Osteocyte (in vitro differentiated cells): Measurements from ENCODE around the gene SNAI3. TPM values are rescaled to one million over a fixed set of nuclear protein-coding genes. Genes with fewer than 3 reads are reported as not detected.

ENCODE experiments used
- DNase-seq: peaks from one replicate; pipeline ENCODE4 v3.0.0; 2021; ENCODE audit warnings: mixed read lengths; ENCODE audit not compliant: unreplicated experiment; ENCODE audit errors: extremely low spot score
- H3K27ac Mint-ChIP-seq: one replicate; pipeline ENCODE4 v1.8.0; 2021; ENCODE audit warnings: mild to moderate bottlenecking, mixed read lengths; ENCODE audit not compliant: unreplicated experiment
- H3K27me3 Mint-ChIP-seq: one replicate; pipeline ENCODE4 v1.8.0; 2021; ENCODE audit warnings: mixed read lengths; ENCODE audit not compliant: unreplicated experiment
- H3K36me3 Mint-ChIP-seq: one replicate; pipeline ENCODE4 v1.8.0; 2021; ENCODE audit warnings: mixed read lengths; ENCODE audit not compliant: unreplicated experiment
- H3K4me1 Mint-ChIP-seq: one replicate; pipeline ENCODE4 v1.8.0; 2021; ENCODE audit warnings: mixed read lengths; ENCODE audit not compliant: unreplicated experiment
- H3K4me3 Mint-ChIP-seq: one replicate; pipeline ENCODE4 v1.8.0; 2021; ENCODE audit warnings: mild to moderate bottlenecking, moderate library complexity, mixed read lengths; ENCODE audit not compliant: unreplicated experiment
- H3K9me3 Mint-ChIP-seq: one replicate; pipeline ENCODE4 v1.8.0; 2021; ENCODE audit warnings: mixed read lengths; ENCODE audit not compliant: unreplicated experiment
- CTCF ChIP-seq: fragments of 200-600 bp; sonication (generic); IDR thresholded peaks from 2 replicates; pipeline ENCODE4 v1.5.0; 2021; ENCODE audit warnings: antibody characterized with exemption, mild to moderate bottlenecking, moderate library complexity
- total RNA-seq: library from RNA; stranded (reverse); gene quantifications from 2 replicates; pipeline ENCODE4 v1.2.1, GENCODE V29; 2021

The SNAI3 gene
- total RNA-seq, 1 donor from 2014 or later: not detected

- peaks cover 4% of the 10 kb centered on the region for H3K36me3 Mint-ChIP-seq
- H3K4me3 Mint-ChIP-seq: no peak overlapping the region
- no peak for TF ChIP-seq CTCF
- H3K4me1 Mint-ChIP-seq: peaks cover 21% of the 10 kb centered on the region
- no peaks in the 10 kb centered on the region for H3K9me3 Mint-ChIP-seq
- DNase-seq: no peak
- H3K27ac Mint-ChIP-seq: no peak overlapping the region
- no peaks in the 10 kb centered on the region for H3K27me3 Mint-ChIP-seq
These were observed 14.0 kb upstream of the SNAI3 start for GRCh38 chr16:88700322-88700635.

GRCh38 chr16:88699180-88699579 is 12.9 kb upstream of the SNAI3 start:
- H3K36me3 Mint-ChIP-seq: peaks cover 4% of the 10 kb centered on the region
- peaks cover 15% of the 10 kb centered on the region for H3K4me1 Mint-ChIP-seq
- H3K9me3 Mint-ChIP-seq: no peaks in the 10 kb centered on the region
- H3K4me3 Mint-ChIP-seq: no peak overlapping the region
- H3K27ac Mint-ChIP-seq: no peak overlapping the region
- no peak for TF ChIP-seq CTCF
- no peak for DNase-seq
- no peaks in the 10 kb centered on the region for H3K27me3 Mint-ChIP-seq

- no peaks in the 10 kb centered on the region for H3K9me3 Mint-ChIP-seq
- DNase-seq: no peak
- peaks cover 4% of the 10 kb centered on the region for H3K36me3 Mint-ChIP-seq
- no peaks in the 10 kb centered on the region for H3K27me3 Mint-ChIP-seq
- H3K4me3 Mint-ChIP-seq: no peak overlapping the region
- TF ChIP-seq CTCF: no peak
- no peak overlapping the region for H3K27ac Mint-ChIP-seq
- peaks cover 11% of the 10 kb centered on the region for H3K4me1 Mint-ChIP-seq
These were observed 12.3 kb upstream of the SNAI3 start for GRCh38 chr16:88698646-88699045.

GRCh38 chr16:88697831-88698615 is 11.7 kb upstream of the SNAI3 start:
- Mint-ChIP-seq H3K27me3 (no peaks in the 10 kb centered on the region), H3K4me1 (peaks cover 9% of the 10 kb centered on the region), H3K9me3 (no peaks in the 10 kb centered on the region), H3K27ac (no peak overlapping the region), H3K36me3 (peaks cover 4% of the 10 kb centered on the region), H3K4me3 (no peak overlapping the region)
- no peak for DNase-seq
- TF ChIP-seq CTCF: peak; percentile 29

- no peak for TF ChIP-seq CTCF
- DNase-seq: no peak
- H3K27ac Mint-ChIP-seq: no peak overlapping the region
- peaks cover 7% of the 10 kb centered on the region for H3K4me1 Mint-ChIP-seq
- no peaks in the 10 kb centered on the region for H3K9me3 Mint-ChIP-seq
- H3K27me3 Mint-ChIP-seq: no peaks in the 10 kb centered on the region
- peaks cover 4% of the 10 kb centered on the region for H3K36me3 Mint-ChIP-seq
- H3K4me3 Mint-ChIP-seq: no peak overlapping the region
These were observed 11.0 kb upstream of the SNAI3 start for GRCh38 chr16:88697116-88697830.
